HEK293 (cell line): ENCODE results near the gene DDX41.

ENCODE experiments used
- GLIS1 ChIP-seq: fragments of 450-650 bp; formaldehyde crosslinking; IDR thresholded peaks from 2 replicates; pipeline ENCODE4 v1.5.1; 2016; ENCODE audit warnings: missing biosample characterization, missing genetic modification characterization
- GLIS2 ChIP-seq: fragments of 450-650 bp; formaldehyde crosslinking; IDR thresholded peaks from 2 replicates; pipeline ENCODE4 v1.5.1; 2016; ENCODE audit warnings: missing biosample characterization, missing genetic modification characterization
- RBAK ChIP-seq: fragments of 450-650 bp; formaldehyde crosslinking; IDR thresholded peaks from 2 replicates; pipeline ENCODE4 v1.5.1; 2016; ENCODE audit warnings: missing biosample characterization, missing genetic modification characterization
- WT1 ChIP-seq: fragments of 450-650 bp; formaldehyde crosslinking; IDR thresholded peaks from 2 replicates; pipeline ENCODE4 v1.5.1; 2016; ENCODE audit warnings: missing biosample characterization, missing genetic modification characterization
- YY1 ChIP-seq: fragments of 450-650 bp; formaldehyde crosslinking; IDR thresholded peaks from 2 replicates; pipeline ENCODE4 v1.5.1; 2018; ENCODE audit warnings: missing biosample characterization, missing genetic modification characterization
- ZBTB10 ChIP-seq: fragments of 450-650 bp; formaldehyde crosslinking; IDR thresholded peaks from 2 replicates; pipeline ENCODE4 v1.5.1; 2016; ENCODE audit warnings: missing biosample characterization, missing genetic modification characterization
- ZBTB20 ChIP-seq: fragments of 450-650 bp; formaldehyde crosslinking; IDR thresholded peaks from 2 replicates; pipeline ENCODE4 v1.5.1; 2016; ENCODE audit warnings: missing biosample characterization, missing genetic modification characterization
- ZBTB26 ChIP-seq: fragments of 450-650 bp; formaldehyde crosslinking; optimal IDR thresholded peaks from 2 replicates; pipeline ENCODE3; 2016; ENCODE audit warnings: missing biosample characterization, mild to moderate bottlenecking, missing genetic modification characterization
- ZFHX2 ChIP-seq: fragments of 450-650 bp; formaldehyde crosslinking; conservative IDR thresholded peaks from 2 replicates; pipeline ENCODE4 v1.5.1; 2016; ENCODE audit warnings: missing biosample characterization, missing genetic modification characterization
- ZNF10 ChIP-seq: fragments of 450-650 bp; formaldehyde crosslinking; IDR thresholded peaks from 2 replicates; pipeline ENCODE4 v1.5.1; 2017; ENCODE audit warnings: missing biosample characterization, missing genetic modification characterization
- ZNF121 ChIP-seq: fragments of 450-650 bp; formaldehyde crosslinking; IDR thresholded peaks from 2 replicates; pipeline ENCODE4 v1.5.1; 2016; ENCODE audit warnings: missing biosample characterization, missing genetic modification characterization
- ZNF16 ChIP-seq: fragments of 450-650 bp; formaldehyde crosslinking; IDR thresholded peaks from 2 replicates; pipeline ENCODE4 v1.5.1; 2016; ENCODE audit warnings: low read depth, missing biosample characterization, missing genetic modification characterization
- ZNF239 ChIP-seq: fragments of 450-650 bp; formaldehyde crosslinking; IDR thresholded peaks from 2 replicates; pipeline ENCODE4 v1.5.1; 2016; ENCODE audit warnings: missing biosample characterization, missing genetic modification characterization
- ZNF248 ChIP-seq: fragments of 450-650 bp; formaldehyde crosslinking; IDR thresholded peaks from 2 replicates; pipeline ENCODE4 v1.5.1; 2017; ENCODE audit warnings: missing biosample characterization, missing genetic modification characterization
- ZNF335 ChIP-seq: fragments of 450-650 bp; formaldehyde crosslinking; conservative IDR thresholded peaks from 2 replicates; pipeline ENCODE4 v1.5.1; 2016; ENCODE audit warnings: missing biosample characterization, missing genetic modification characterization
- ZNF37A ChIP-seq: fragments of 450-650 bp; IDR thresholded peaks from 2 replicates; pipeline ENCODE4 v1.5.1; 2018; ENCODE audit warnings: missing biosample characterization, missing genetic modification characterization
- ZNF391 ChIP-seq: fragments of 450-650 bp; formaldehyde crosslinking; IDR thresholded peaks from 2 replicates; pipeline ENCODE4 v1.5.1; 2016; ENCODE audit warnings: low read depth, missing biosample characterization, missing genetic modification characterization, borderline replicate concordance
- ZNF433 ChIP-seq: fragments of 450-650 bp; formaldehyde crosslinking; IDR thresholded peaks from 2 replicates; pipeline ENCODE4 v1.5.1; 2016; ENCODE audit warnings: missing biosample characterization, missing genetic modification characterization, low read depth
- ZNF488 ChIP-seq: fragments of 450-650 bp; formaldehyde crosslinking; IDR thresholded peaks from 2 replicates; pipeline ENCODE4 v1.5.1; 2016; ENCODE audit warnings: missing biosample characterization, missing genetic modification characterization
- ZNF529 ChIP-seq: fragments of 450-650 bp; formaldehyde crosslinking; IDR thresholded peaks from 2 replicates; pipeline ENCODE4 v1.5.1; 2017; ENCODE audit warnings: missing genetic modification characterization, missing biosample characterization; ENCODE audit not compliant: insufficient replicate concordance
- ZNF549 ChIP-seq: fragments of 450-650 bp; IDR thresholded peaks from 2 replicates; pipeline ENCODE4 v1.5.1; 2018; ENCODE audit warnings: missing biosample characterization, missing genetic modification characterization, mild to moderate bottlenecking, inconsistent platforms, moderate library complexity
- ZNF560 ChIP-seq: fragments of 450-650 bp; formaldehyde crosslinking; IDR thresholded peaks from 2 replicates; pipeline ENCODE4 v1.5.1; 2017; ENCODE audit warnings: missing biosample characterization, missing genetic modification characterization, borderline replicate concordance
- ZNF585B ChIP-seq: fragments of 450-650 bp; formaldehyde crosslinking; IDR thresholded peaks from 2 replicates; pipeline ENCODE4 v1.5.1; 2016; ENCODE audit warnings: missing biosample characterization, missing genetic modification characterization
- ZNF654 ChIP-seq: fragments of 450-650 bp; formaldehyde crosslinking; IDR thresholded peaks from 2 replicates; pipeline ENCODE4 v1.5.1; 2016; ENCODE audit warnings: low read depth, missing biosample characterization, missing genetic modification characterization
- ZNF707 ChIP-seq: fragments of 450-650 bp; formaldehyde crosslinking; IDR thresholded peaks from 2 replicates; pipeline ENCODE4 v1.5.1; 2016; ENCODE audit warnings: missing biosample characterization, missing genetic modification characterization
- ZNF785 ChIP-seq: fragments of 450-650 bp; formaldehyde crosslinking; IDR thresholded peaks from 2 replicates; pipeline ENCODE4 v1.5.1; 2016; ENCODE audit warnings: missing biosample characterization, missing genetic modification characterization
- ZNF837 ChIP-seq: fragments of 450-650 bp; formaldehyde crosslinking; IDR thresholded peaks from 2 replicates; pipeline ENCODE4 v1.5.1; 2016; ENCODE audit warnings: missing biosample characterization, missing genetic modification characterization
- ZSCAN5A ChIP-seq: fragments of 450-650 bp; formaldehyde crosslinking; IDR thresholded peaks from 2 replicates; pipeline ENCODE4 v1.5.1; 2016; ENCODE audit warnings: missing biosample characterization, missing genetic modification characterization
- TF ChIP-seq, protein P1 (sequence below): fragments of 450-650 bp; formaldehyde crosslinking; IDR thresholded peaks from 2 replicates; pipeline ENCODE4 v1.5.1; 2017; ENCODE audit warnings: missing biosample characterization, missing genetic modification characterization
- TF ChIP-seq, protein P2 (sequence below): fragments of 450-650 bp; formaldehyde crosslinking; IDR thresholded peaks from 2 replicates; pipeline ENCODE4 v1.5.0; 2017; ENCODE audit warnings: missing biosample characterization, missing genetic modification characterization, borderline replicate concordance

The DDX41 gene

DNA sequence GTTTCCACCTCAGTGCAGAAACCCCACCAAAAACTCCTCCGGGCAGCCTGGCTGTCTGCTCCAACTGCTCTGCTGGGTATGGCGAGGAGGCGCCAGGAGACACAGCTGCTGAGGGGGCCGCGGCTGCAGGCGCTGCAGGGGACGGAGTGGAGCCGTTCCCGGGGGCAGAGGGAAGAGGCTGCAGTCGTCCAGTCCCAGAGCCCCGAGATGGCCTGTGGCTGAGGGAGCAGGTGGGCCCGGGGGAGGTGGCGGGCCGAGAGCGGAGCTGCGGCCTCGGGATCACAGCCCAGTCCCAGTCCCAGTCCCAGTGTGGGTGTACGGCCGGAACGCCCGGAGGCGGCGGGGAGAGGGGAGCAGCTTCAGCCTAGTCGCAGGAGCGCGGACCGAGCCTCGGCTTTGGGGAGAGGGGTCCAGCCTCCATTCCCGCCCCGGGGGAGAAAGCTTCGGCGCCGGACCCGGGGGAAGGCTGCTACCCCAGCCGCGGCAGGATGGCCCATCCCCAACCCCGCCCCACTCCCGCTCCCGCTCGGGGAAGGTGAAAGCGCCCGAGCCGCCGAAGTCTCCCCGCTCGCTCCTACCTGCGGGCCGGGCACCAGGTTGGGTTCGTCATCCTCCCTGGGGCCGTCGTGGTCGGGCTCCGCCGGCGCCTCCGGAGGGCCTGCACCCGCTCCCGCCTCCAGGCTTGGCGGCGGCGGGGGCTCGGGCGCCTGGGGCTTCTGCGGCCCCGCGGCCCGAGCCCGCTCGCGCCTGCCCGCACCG lies 37.1 kb upstream of the DDX41 start (continued):
- TF ChIP-seq ZBTB10 (tag by site-specific recombination) (0 out of 2 replicates have a peak, but pooled peaks have one; percentile 20), ZBTB26 (peak; percentile 70), ZBTB20 (tag by site-specific recombination) (peak; percentile 38; the same call in 1 of the 2 replicates), ZFHX2 (tag by site-specific recombination) (peak; percentile 78), ZNF585B (tag by site-specific recombination) (no peak), ZNF837 (tag by site-specific recombination) (no peak), ZNF37A (tag by site-specific recombination) (no peak), GLIS1 (tag by site-specific recombination) (peak; percentile 88), ZNF529 (tag by site-specific recombination) (no peak), ZNF16 (tag by site-specific recombination) (no peak), RBAK (no peak), GLIS2 (peak; percentile 85), ZNF239 (tag by site-specific recombination) (no peak), ZNF10 (tag by site-specific recombination) (no peak), ZNF488 (tag by site-specific recombination) (no peak), ZNF433 (tag by site-specific recombination) (no peak), ZNF560 (tag by site-specific recombination) (no peak), ZNF654 (no peak), ZNF785 (no peak), ZNF391 (tag by site-specific recombination) (no peak), ZNF707 (tag by site-specific recombination) (no peak), ZNF335 (tag by site-specific recombination) (peak; percentile 63), ZSCAN5A (tag by site-specific recombination) (no peak), ZNF549 (tag by site-specific recombination) (no peak), ZNF121 (tag by site-specific recombination) (no peak), YY1 (tag by site-specific recombination) (no peak), ZNF248 (tag by site-specific recombination) (no peak), WT1 (tag by site-specific recombination) (no peak)
- TF ChIP-seq, protein P1, sequence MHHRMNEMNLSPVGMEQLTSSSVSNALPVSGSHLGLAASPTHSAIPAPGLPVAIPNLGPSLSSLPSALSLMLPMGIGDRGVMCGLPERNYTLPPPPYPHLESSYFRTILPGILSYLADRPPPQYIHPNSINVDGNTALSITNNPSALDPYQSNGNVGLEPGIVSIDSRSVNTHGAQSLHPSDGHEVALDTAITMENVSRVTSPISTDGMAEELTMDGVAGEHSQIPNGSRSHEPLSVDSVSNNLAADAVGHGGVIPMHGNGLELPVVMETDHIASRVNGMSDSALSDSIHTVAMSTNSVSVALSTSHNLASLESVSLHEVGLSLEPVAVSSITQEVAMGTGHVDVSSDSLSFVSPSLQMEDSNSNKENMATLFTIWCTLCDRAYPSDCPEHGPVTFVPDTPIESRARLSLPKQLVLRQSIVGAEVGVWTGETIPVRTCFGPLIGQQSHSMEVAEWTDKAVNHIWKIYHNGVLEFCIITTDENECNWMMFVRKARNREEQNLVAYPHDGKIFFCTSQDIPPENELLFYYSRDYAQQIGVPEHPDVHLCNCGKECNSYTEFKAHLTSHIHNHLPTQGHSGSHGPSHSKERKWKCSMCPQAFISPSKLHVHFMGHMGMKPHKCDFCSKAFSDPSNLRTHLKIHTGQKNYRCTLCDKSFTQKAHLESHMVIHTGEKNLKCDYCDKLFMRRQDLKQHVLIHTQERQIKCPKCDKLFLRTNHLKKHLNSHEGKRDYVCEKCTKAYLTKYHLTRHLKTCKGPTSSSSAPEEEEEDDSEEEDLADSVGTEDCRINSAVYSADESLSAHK (tag by site-specific recombination): no peak
- TF ChIP-seq, protein P2, sequence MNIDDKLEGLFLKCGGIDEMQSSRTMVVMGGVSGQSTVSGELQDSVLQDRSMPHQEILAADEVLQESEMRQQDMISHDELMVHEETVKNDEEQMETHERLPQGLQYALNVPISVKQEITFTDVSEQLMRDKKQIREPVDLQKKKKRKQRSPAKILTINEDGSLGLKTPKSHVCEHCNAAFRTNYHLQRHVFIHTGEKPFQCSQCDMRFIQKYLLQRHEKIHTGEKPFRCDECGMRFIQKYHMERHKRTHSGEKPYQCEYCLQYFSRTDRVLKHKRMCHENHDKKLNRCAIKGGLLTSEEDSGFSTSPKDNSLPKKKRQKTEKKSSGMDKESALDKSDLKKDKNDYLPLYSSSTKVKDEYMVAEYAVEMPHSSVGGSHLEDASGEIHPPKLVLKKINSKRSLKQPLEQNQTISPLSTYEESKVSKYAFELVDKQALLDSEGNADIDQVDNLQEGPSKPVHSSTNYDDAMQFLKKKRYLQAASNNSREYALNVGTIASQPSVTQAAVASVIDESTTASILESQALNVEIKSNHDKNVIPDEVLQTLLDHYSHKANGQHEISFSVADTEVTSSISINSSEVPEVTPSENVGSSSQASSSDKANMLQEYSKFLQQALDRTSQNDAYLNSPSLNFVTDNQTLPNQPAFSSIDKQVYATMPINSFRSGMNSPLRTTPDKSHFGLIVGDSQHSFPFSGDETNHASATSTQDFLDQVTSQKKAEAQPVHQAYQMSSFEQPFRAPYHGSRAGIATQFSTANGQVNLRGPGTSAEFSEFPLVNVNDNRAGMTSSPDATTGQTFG (tag by site-specific recombination): no peak
